ENCODE data around the gene DSTYK. TPM values are rescaled to one million over a fixed set of nuclear protein-coding genes. Genes with fewer than 3 reads are reported as not detected.

Gene DSTYK
- total RNA-seq, 2 experiments from 2014 or later, result 9.7 to 10.4 TPM

- CTCF ChIA-PET, result interaction anchor here (0.8 to 2.1 kb wide), 9 partner anchors 14 to 155 kb away, joined by 3 to 10 read pairs (median 3); no protein-coding TSS in a partner anchor
- Mint-ChIP-seq H3K27me3 (ENCODE audit: low read depth) (no peaks in the 10 kb centered on the region), H3K4me3 (no peak overlapping the region), H3K4me1 (ENCODE audit: low read depth) (peaks cover 7% of the 10 kb centered on the region), H3K27ac (no peak overlapping the region), H3K9me3 (ENCODE audit: insufficient read depth) (no peaks in the 10 kb centered on the region), H3K36me3 (ENCODE audit: low read depth) (peaks cover 15% of the 10 kb centered on the region)
- POLR2A ChIA-PET, result no interaction called here
- DNase-seq, result no peak
- no peak for ATAC-seq
Measured at GRCh38 chr1:205144751-205145150, 66.8 kb downstream of the DSTYK start.

DNA sequence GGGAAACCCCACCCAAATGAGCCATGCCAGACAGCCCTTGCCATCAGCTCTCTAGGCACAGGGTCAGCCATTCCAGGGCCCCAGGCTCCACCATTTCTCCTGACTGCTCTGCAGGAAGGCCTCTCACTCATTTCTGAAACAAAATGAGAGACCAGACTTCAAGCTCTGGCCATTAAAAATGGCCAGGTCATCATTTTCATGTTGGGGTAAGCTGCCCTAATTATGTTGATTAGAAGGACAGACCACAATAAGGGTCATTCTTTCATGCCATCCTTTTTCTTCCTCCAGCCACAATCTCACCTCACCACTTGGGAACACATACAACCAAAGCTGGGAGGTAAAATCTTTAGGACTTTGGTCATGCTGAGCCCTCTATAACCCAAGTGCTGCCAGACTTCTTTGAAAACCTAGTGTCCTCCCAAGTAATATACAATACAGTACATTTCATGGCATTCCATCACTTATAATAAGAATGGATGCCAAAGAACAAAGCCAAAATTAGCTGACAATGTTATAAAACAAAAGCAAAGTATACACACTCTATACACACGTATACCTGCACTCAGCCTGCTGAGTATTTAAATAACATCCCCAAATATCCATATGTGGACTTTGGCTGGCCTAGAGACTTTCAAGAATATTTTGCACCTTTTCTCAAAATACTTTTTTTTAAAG is 67.3 kb downstream of the DSTYK start:
- H3K27me3 Mint-ChIP-seq (ENCODE audit: low read depth), result no peaks in the 10 kb centered on the region
- DNase-seq, result no peak

DNA sequence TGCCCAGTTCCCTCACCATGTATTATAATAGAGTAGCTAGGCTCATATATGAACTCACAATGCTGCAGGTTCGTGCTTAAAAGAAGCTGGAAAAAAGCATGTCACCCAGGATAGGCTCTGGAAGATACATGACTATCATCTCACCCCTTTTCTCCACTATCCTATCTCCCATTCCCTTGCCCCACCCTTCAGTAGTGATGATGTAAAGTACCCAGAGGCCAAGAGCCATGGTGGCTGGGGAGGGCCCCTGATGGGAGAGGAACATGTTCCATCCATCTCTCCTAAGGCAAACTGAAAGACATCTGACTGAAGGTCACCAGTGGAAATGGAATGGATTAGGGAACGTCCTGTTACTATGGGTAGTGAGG is 69.4 kb downstream of the DSTYK start:
- peaks cover 7% of the 10 kb centered on the region for H3K4me1 Mint-ChIP-seq (ENCODE audit: low read depth)
- H3K27me3 Mint-ChIP-seq (ENCODE audit: low read depth), result no peaks in the 10 kb centered on the region
- DNase-seq (no peak), ATAC-seq (peak; percentile 19)
- no peak overlapping the region for H3K27ac Mint-ChIP-seq
- H3K4me3 Mint-ChIP-seq, result no peak overlapping the region
- ChIA-PET POLR2A (interaction anchor here (1.0 kb wide), 1 partner anchor 19 kb away, joined by 3 read pairs; no protein-coding TSS in a partner anchor), CTCF (interaction anchor here (0.7 to 2.9 kb wide), 35 partner anchors 8 to 454 kb away, joined by 3 to 46 read pairs (median 5); partner anchors contain the start of genes NUAK2, RBBP5 and TMCC2)
- H3K9me3 Mint-ChIP-seq (ENCODE audit: insufficient read depth), result no peaks in the 10 kb centered on the region
- peaks cover 6% of the 10 kb centered on the region for H3K36me3 Mint-ChIP-seq (ENCODE audit: low read depth)

More for the DNA sequence above, 67.3 kb downstream of the DSTYK start:
- Mint-ChIP-seq H3K36me3 (ENCODE audit: low read depth) (peaks cover 12% of the 10 kb centered on the region), H3K4me3 (no peak overlapping the region), H3K27ac (no peak overlapping the region), H3K4me1 (ENCODE audit: low read depth) (peaks cover 7% of the 10 kb centered on the region), H3K9me3 (ENCODE audit: insufficient read depth) (no peaks in the 10 kb centered on the region)
- no peak for ATAC-seq
- CTCF ChIA-PET, result interaction anchor here (0.8 to 2.1 kb wide), 10 partner anchors 14 to 168 kb away, joined by 3 to 10 read pairs (median 3); no protein-coding TSS in a partner anchor
- POLR2A ChIA-PET, result no interaction called here

- Mint-ChIP-seq H3K27ac (no peak overlapping the region), H3K9me3 (ENCODE audit: insufficient read depth) (no peaks in the 10 kb centered on the region), H3K4me3 (no peak overlapping the region), H3K36me3 (ENCODE audit: low read depth) (peaks cover 4% of the 10 kb centered on the region), H3K4me1 (ENCODE audit: low read depth) (peaks cover 7% of the 10 kb centered on the region), H3K27me3 (ENCODE audit: low read depth) (no peaks in the 10 kb centered on the region)
- DNase-seq (peak; percentile 86), ATAC-seq (peak; percentile 92)
- CTCF ChIA-PET, result interaction anchor here (0.5 to 2.9 kb wide), 49 partner anchors 8 to 454 kb away, joined by 3 to 46 read pairs (median 4); partner anchors contain the start of genes NUAK2, RBBP5 and TMCC2
- POLR2A ChIA-PET, result interaction anchor here (1.0 kb wide), 1 partner anchor 19 kb away, joined by 3 read pairs; no protein-coding TSS in a partner anchor
Measured at GRCh38 chr1:205141236-205142101, 70.0 kb downstream of the DSTYK start.

- Mint-ChIP-seq H3K27me3 (ENCODE audit: low read depth) (no peaks in the 10 kb centered on the region), H3K36me3 (ENCODE audit: low read depth) (peaks cover 4% of the 10 kb centered on the region), H3K9me3 (ENCODE audit: insufficient read depth) (no peaks in the 10 kb centered on the region), H3K4me1 (ENCODE audit: low read depth) (peaks cover 7% of the 10 kb centered on the region), H3K27ac (no peak overlapping the region), H3K4me3 (no peak overlapping the region)
- ChIA-PET CTCF (interaction anchor here (1.4 to 2.9 kb wide), 5 partner anchors 18 to 152 kb away, joined by 4 to 46 read pairs (median 13); partner anchors contain the start of gene RBBP5), POLR2A (no interaction called here)
- ATAC-seq (no peak), DNase-seq (no peak)
Measured at GRCh38 chr1:205140113-205140512, 71.4 kb downstream of the DSTYK start.

DNA sequence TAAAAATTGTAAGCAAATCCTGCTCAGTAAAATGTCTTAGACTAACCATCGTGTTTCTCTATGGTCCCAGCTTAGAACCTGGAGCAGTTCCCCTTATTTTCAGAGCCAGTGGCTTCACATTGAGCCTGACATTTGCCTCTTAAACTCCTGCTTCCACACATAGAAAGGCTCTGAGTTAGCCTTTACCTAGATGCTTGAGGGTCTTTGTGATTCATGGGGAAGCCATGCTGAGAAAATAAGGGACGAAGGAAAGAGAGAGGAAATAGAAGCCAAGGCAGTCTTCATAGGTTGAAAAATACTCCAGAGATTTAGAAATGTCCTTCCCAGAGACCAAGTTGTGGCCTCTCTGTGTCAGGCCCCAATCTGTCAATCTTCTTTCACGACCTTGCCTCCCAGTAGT is 73.6 kb downstream of the DSTYK start:
- DNase-seq, result no peak
- ATAC-seq, result no peak
- POLR2A ChIA-PET, result no interaction called here
- no peaks in the 10 kb centered on the region for H3K27me3 Mint-ChIP-seq (ENCODE audit: low read depth)
- no peaks in the 10 kb centered on the region for H3K9me3 Mint-ChIP-seq (ENCODE audit: insufficient read depth)
- peaks cover 7% of the 10 kb centered on the region for H3K4me1 Mint-ChIP-seq (ENCODE audit: low read depth)
- no peak overlapping the region for H3K27ac Mint-ChIP-seq
- CTCF ChIA-PET, result no interaction called here
- no peak overlapping the region for H3K4me3 Mint-ChIP-seq
- H3K36me3 Mint-ChIP-seq (ENCODE audit: low read depth), result no peaks in the 10 kb centered on the region

- H3K4me1 Mint-ChIP-seq (ENCODE audit: low read depth), result no peaks in the 10 kb centered on the region
- H3K4me3 Mint-ChIP-seq, result no peak overlapping the region
- no peak overlapping the region for H3K27ac Mint-ChIP-seq
- no peaks in the 10 kb centered on the region for H3K36me3 Mint-ChIP-seq (ENCODE audit: low read depth)
- DNase-seq (no peak), ATAC-seq (no peak)
- H3K9me3 Mint-ChIP-seq (ENCODE audit: insufficient read depth), result no peaks in the 10 kb centered on the region
- H3K27me3 Mint-ChIP-seq (ENCODE audit: low read depth), result no peaks in the 10 kb centered on the region
- ChIA-PET POLR2A (no interaction called here), CTCF (interaction anchor here (0.6 to 1.5 kb wide), 4 partner anchors 8 to 804 kb away, joined by 3 to 7 read pairs (median 3); partner anchors contain the start of gene RBBP5)
Measured at GRCh38 chr1:205133287-205133686, 78.2 kb downstream of the DSTYK start.

DNA sequence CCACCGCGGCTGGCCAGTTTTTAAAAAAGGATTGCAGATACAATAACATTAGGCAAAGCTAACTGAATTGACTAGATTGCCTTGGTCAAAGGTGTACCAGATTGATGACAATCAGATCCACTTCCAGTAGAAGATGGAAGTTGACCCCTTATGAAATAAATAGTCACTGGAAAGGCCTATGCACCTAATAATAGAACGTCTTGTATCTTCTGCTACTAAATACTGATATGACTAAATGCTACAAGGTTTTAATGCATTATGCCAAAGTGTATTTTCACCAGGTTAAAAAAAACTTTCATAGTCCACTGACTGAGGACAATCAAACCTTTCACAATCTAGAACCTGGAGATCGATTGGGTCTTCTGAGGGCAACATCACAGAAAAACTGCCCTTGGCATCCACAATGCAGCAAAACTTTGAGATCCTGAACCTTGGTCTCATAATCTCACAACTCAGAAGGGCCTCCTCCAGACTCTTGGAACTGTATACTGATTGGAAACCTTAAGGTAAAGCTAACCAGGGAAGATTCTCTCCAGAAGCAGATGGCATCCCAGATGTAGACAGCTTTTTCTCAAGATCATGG is 82.0 kb downstream of the DSTYK start:
- Mint-ChIP-seq H3K27me3 (ENCODE audit: low read depth) (no peaks in the 10 kb centered on the region), H3K4me1 (ENCODE audit: low read depth) (no peaks in the 10 kb centered on the region), H3K27ac (no peak overlapping the region), H3K4me3 (no peak overlapping the region), H3K9me3 (ENCODE audit: insufficient read depth) (no peaks in the 10 kb centered on the region), H3K36me3 (ENCODE audit: low read depth) (no peaks in the 10 kb centered on the region)
- CTCF ChIA-PET, result interaction anchor here (0.7 to 1.3 kb wide), 2 partner anchors 12 kb away, joined by 3 to 5 read pairs; no protein-coding TSS in a partner anchor
- ATAC-seq (no peak), DNase-seq (no peak)
- POLR2A ChIA-PET, result no interaction called here

GRCh38 chr1:205128050-205128449 is 83.5 kb downstream of the DSTYK start:
- ChIA-PET CTCF (interaction anchor here (1.1 to 1.3 kb wide), 2 partner anchors 13 to 101 kb away, joined by 3 to 5 read pairs; no protein-coding TSS in a partner anchor), POLR2A (no interaction called here)
- peaks cover 5% of the 10 kb centered on the region for H3K4me1 Mint-ChIP-seq (ENCODE audit: low read depth)

GRCh38 chr1:205127646-205128045 is 83.9 kb downstream of the DSTYK start:
- no peaks in the 10 kb centered on the region for H3K9me3 Mint-ChIP-seq (ENCODE audit: insufficient read depth)
- POLR2A ChIA-PET, result no interaction called here
- ATAC-seq (no peak), DNase-seq (no peak)
- H3K4me3 Mint-ChIP-seq, result no peak overlapping the region
- peaks cover 9% of the 10 kb centered on the region for H3K4me1 Mint-ChIP-seq (ENCODE audit: low read depth)
- no peak overlapping the region for H3K27ac Mint-ChIP-seq
- CTCF ChIA-PET, result interaction anchor here (1.1 to 2.8 kb wide), 2 partner anchors 14 to 102 kb away, joined by 3 to 11 read pairs; no protein-coding TSS in a partner anchor
- H3K27me3 Mint-ChIP-seq (ENCODE audit: low read depth), result no peaks in the 10 kb centered on the region
- H3K36me3 Mint-ChIP-seq (ENCODE audit: low read depth), result no peaks in the 10 kb centered on the region

More at GRCh38 chr1:205128050-205128449, 83.5 kb downstream of the DSTYK start:
- Mint-ChIP-seq H3K27me3 (ENCODE audit: low read depth) (no peaks in the 10 kb centered on the region), H3K27ac (no peak overlapping the region), H3K9me3 (ENCODE audit: insufficient read depth) (no peaks in the 10 kb centered on the region), H3K4me3 (no peak overlapping the region), H3K36me3 (ENCODE audit: low read depth) (no peaks in the 10 kb centered on the region)
- no peak for DNase-seq
- no peak for ATAC-seq

DNA sequence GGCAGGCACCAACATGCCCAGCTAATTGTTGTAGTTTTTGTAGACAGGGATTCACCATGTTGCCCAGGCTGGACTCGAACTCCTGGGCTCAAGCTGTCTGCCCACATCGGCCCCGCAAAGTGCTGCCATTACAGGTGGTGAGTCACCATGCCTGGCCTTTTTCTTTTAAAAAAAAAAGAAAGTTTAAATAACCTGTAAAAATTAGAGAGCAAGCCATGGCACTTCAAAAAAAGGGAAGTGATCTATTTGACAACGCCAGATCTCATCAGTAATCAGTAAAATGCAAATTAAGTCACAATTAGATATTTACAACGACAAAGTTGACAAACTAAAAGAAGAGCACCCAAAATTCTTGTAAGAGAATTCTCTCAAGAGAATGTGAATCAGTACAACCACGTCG is 86.8 kb downstream of the DSTYK start:
- Mint-ChIP-seq H3K9me3 (ENCODE audit: insufficient read depth) (no peaks in the 10 kb centered on the region), H3K4me3 (no peak overlapping the region), H3K4me1 (ENCODE audit: low read depth) (peaks cover 29% of the 10 kb centered on the region), H3K27me3 (ENCODE audit: low read depth) (no peaks in the 10 kb centered on the region), H3K36me3 (ENCODE audit: low read depth) (peaks cover 7% of the 10 kb centered on the region), H3K27ac (no peak overlapping the region)
- DNase-seq (no peak), ATAC-seq (no peak)
- POLR2A ChIA-PET, result no interaction called here
- CTCF ChIA-PET, result interaction anchor here (5.1 kb wide), 1 partner anchor 16 kb away, joined by 46 read pairs; no protein-coding TSS in a partner anchor
